SU-DHL-6 (cell line): ENCODE measurements around the gene EXOC4.

Source experiments
- H2AFZ ChIP-seq: fragments of 200-600 bp; sonication (generic); 2 replicates; pipeline ENCODE4 v1.6.1; 2014; ENCODE audit warnings: low read depth, mild to moderate bottlenecking, moderate library complexity, mixed read lengths, antibody characterized with exemption, low read length; ENCODE audit not compliant: severe bottlenecking
- H3F3A ChIP-seq: fragments of 200-600 bp; shearing (Covaris generic); 2 replicates; pipeline ENCODE4 v1.6.0; 2016; ENCODE audit warnings: antibody characterized with exemption, mild to moderate bottlenecking; ENCODE audit not compliant: insufficient read depth
- H3K27ac ChIP-seq: fragments of 200-600 bp; sonication (generic); 2 replicates; pipeline ENCODE4 v1.5.1; 2016; ENCODE audit warnings: low read depth, mild to moderate bottlenecking, low read length, moderate library complexity, mixed read lengths
- H3K27me3 ChIP-seq: fragments of 200-600 bp; sonication (generic), shearing (Covaris generic); 2 replicates; pipeline ENCODE4 v1.6.0; 2014; ENCODE audit warnings: mild to moderate bottlenecking, low read length
- H3K36me3 ChIP-seq: fragments of 200-600 bp; sonication (generic); 2 replicates; pipeline ENCODE4 v1.6.1; 2014; ENCODE audit warnings: mild to moderate bottlenecking, low read length, mixed read lengths
- H3K4me2 ChIP-seq: fragments of 300-600, 200-600 bp; shearing (Covaris generic), sonication (generic); 2 replicates; pipeline ENCODE4 v1.6.0; 2014; ENCODE audit warnings: low read length, low read depth, mild to moderate bottlenecking; ENCODE audit not compliant: poor library complexity, severe bottlenecking
- H3K4me3 ChIP-seq: fragments of 200-600 bp; sonication (generic); 2 replicates; pipeline ENCODE4 v1.5.1; 2014; ENCODE audit warnings: antibody characterized with exemption, low read length, mild to moderate bottlenecking, mixed read lengths; ENCODE audit not compliant: insufficient read depth, poor library complexity, severe bottlenecking
- H3K79me2 ChIP-seq: fragments of 200-600 bp; sonication (generic); 2 replicates; pipeline ENCODE4 v1.6.1; 2014; ENCODE audit warnings: mild to moderate bottlenecking, low read length, moderate library complexity; ENCODE audit not compliant: insufficient read depth
- H3K9ac ChIP-seq: fragments of 200-600 bp; sonication (generic); 2 replicates; pipeline ENCODE4 v1.7.0; 2014; ENCODE audit warnings: mild to moderate bottlenecking, low read length
- H3K9me2 ChIP-seq: fragments of 200-600 bp; sonication (generic); replicated peaks from 2 replicates; pipeline ENCODE4 v1.6.1; 2014; ENCODE audit warnings: low read length; ENCODE audit not compliant: insufficient read depth
- H3K9me3 ChIP-seq: fragments of 200-600 bp; sonication (generic); 2 replicates; pipeline ENCODE4 v1.6.1; 2014; ENCODE audit warnings: low read length, mixed read lengths; ENCODE audit not compliant: insufficient read depth
- H4K20me1 ChIP-seq: fragments of 200-600 bp; sonication (generic); 2 replicates; pipeline ENCODE4 v1.6.1; 2014; ENCODE audit warnings: low read depth, mild to moderate bottlenecking, antibody characterized with exemption, low read length, moderate library complexity, mixed read lengths
- EZH2phosphoT487 ChIP-seq: fragments of 200-600 bp; sonication (generic), shearing (Covaris generic); conservative IDR thresholded peaks from 2 replicates; pipeline ENCODE4 v1.6.1; 2018; ENCODE audit warnings: mild to moderate bottlenecking, antibody characterized with exemption, low read length, moderate library complexity, mixed read lengths
- TF ChIP-seq, protein P1 (sequence below): fragments of 200-600 bp; sonication (generic); IDR thresholded peaks from one replicate; pipeline ENCODE4 v1.5.1; 2017; ENCODE audit warnings: antibody characterized with exemption, mild to moderate bottlenecking, low read length, moderate library complexity; ENCODE audit not compliant: insufficient read depth, poor library complexity, severe bottlenecking

The EXOC4 gene

DNA sequence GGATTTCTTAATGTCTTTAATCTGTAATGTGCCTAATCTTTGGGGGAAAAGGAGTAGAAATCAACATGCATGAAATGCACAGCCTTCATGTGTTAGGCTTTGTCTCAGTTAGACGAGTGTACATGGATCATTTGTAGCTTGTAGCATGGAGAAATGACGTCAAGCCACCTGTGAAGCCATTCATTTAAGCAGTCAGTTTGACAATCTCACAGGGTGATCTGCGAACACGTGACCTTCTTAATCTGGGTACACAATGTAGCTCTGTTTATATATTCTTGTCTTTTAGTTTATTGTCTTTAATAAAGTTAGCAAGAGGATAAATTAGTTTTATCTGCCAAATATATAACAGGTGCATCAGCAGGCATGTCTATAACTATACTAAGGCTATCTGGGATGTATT is 522.3 kb downstream of the EXOC4 start:
- H3K9me2 ChIP-seq: no peaks in the 10 kb centered on the region
- H3K27ac ChIP-seq: no peak overlapping the region
- no peak overlapping the region for H3K4me2 ChIP-seq
- no peak overlapping the region for H3K4me3 ChIP-seq
- no peaks in the 10 kb centered on the region for H3K9me3 ChIP-seq
- no peaks in the 10 kb centered on the region for H3K27me3 ChIP-seq
- no peaks in the 10 kb centered on the region for H3K36me3 ChIP-seq
- H4K20me1 ChIP-seq: no peaks in the 10 kb centered on the region
- H2AFZ ChIP-seq: no peak overlapping the region
- no peaks in the 10 kb centered on the region for H3F3A ChIP-seq
- H3K9ac ChIP-seq: no peak overlapping the region
- no peak for TF ChIP-seq EZH2phosphoT487
- TF ChIP-seq, protein P1, sequence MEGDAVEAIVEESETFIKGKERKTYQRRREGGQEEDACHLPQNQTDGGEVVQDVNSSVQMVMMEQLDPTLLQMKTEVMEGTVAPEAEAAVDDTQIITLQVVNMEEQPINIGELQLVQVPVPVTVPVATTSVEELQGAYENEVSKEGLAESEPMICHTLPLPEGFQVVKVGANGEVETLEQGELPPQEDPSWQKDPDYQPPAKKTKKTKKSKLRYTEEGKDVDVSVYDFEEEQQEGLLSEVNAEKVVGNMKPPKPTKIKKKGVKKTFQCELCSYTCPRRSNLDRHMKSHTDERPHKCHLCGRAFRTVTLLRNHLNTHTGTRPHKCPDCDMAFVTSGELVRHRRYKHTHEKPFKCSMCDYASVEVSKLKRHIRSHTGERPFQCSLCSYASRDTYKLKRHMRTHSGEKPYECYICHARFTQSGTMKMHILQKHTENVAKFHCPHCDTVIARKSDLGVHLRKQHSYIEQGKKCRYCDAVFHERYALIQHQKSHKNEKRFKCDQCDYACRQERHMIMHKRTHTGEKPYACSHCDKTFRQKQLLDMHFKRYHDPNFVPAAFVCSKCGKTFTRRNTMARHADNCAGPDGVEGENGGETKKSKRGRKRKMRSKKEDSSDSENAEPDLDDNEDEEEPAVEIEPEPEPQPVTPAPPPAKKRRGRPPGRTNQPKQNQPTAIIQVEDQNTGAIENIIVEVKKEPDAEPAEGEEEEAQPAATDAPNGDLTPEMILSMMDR: no peak
- H3K79me2 ChIP-seq: no peaks in the 10 kb centered on the region

DNA sequence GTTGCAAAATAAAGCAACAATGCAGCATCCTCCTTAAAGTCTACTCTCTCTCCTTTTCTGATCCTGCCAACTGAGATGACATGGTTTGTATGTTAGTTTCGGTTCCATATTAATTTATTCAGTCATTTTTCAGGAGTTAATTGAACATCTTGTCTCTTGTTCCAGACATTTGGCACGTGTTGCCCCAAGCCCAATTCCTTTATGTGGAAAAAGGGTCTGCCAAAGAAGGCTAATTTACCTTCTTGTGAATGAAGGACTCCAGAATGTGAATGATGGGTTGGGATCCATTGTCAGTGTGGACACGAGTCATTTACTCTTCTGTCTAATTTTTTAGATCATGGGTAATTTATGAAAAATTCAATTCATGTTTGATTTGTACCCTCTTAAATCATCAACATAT is 523.4 kb downstream of the EXOC4 start:
- H3F3A ChIP-seq: no peaks in the 10 kb centered on the region
- no peak overlapping the region for H3K4me3 ChIP-seq
- H3K27ac ChIP-seq: no peak overlapping the region
- no peaks in the 10 kb centered on the region for H4K20me1 ChIP-seq
- no peaks in the 10 kb centered on the region for H3K9me3 ChIP-seq
- no peaks in the 10 kb centered on the region for H3K9me2 ChIP-seq
- H3K27me3 ChIP-seq: no peaks in the 10 kb centered on the region
- H3K36me3 ChIP-seq: no peaks in the 10 kb centered on the region
- no peaks in the 10 kb centered on the region for H3K79me2 ChIP-seq
- no peak overlapping the region for H2AFZ ChIP-seq
- no peak overlapping the region for H3K4me2 ChIP-seq
- TF ChIP-seq, protein P1: no peak
- TF ChIP-seq EZH2phosphoT487: no peak
- H3K9ac ChIP-seq: no peak overlapping the region

DNA sequence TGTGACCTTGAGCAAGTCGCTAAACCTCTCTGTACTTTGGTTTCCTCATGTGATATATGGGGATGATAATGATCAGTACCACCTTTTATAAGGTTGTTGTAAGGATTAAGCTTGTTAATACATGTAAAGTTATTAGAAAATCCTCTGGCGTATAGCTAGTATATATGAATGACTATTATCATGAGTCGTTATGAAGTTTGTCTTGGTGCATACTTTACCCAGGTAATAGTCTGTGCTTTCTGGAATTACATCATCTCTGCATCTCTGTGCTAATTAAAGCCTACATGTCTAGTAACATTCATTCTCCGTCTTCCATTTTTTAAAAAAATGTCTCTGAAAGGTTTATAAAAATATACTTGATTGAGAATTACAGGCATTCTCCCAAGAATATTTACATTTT is 524.8 kb downstream of the EXOC4 start:
- Histone ChIP-seq H3K9me3 (no peaks in the 10 kb centered on the region), H2AFZ (no peak overlapping the region), H3K27ac (no peak overlapping the region), H3K27me3 (no peaks in the 10 kb centered on the region), H3K4me3 (no peak overlapping the region), H4K20me1 (no peaks in the 10 kb centered on the region), H3F3A (no peaks in the 10 kb centered on the region), H3K9me2 (no peaks in the 10 kb centered on the region), H3K9ac (no peak overlapping the region), H3K4me2 (no peak overlapping the region), H3K36me3 (no peaks in the 10 kb centered on the region), H3K79me2 (no peaks in the 10 kb centered on the region)
- TF ChIP-seq EZH2phosphoT487: no peak
- TF ChIP-seq, protein P1: no peak
